ENCODE data around the gene PID1.

The PID1 gene

GRCh38 chr2:229261076-229261475 lies 10.0 kb downstream of the PID1 start:
- H3K9ac ChIP-seq (ENCODE audit: low read length): no peak overlapping the region
- WGBS (ENCODE audit: extremely low coverage, insufficient coverage, low lambda C conversion rate): no CpG with 5 or more reads among the region's 3 CpGs
- no peak overlapping the region for H3K4me2 ChIP-seq (ENCODE audit: low read length)
- H4K8ac ChIP-seq (ENCODE audit: low read depth, low read length): no peak overlapping the region
- no peaks in the 10 kb centered on the region for H3K4me1 ChIP-seq (ENCODE audit: control insufficient read depth, low read depth, low read length)
- H3K27me3 ChIP-seq (ENCODE audit: insufficient read depth, low read length, poor library complexity): no peaks in the 10 kb centered on the region
- no peak overlapping the region for H2BK5ac ChIP-seq (ENCODE audit: low read length)
- no peak for DNase-seq
- H2AK5ac ChIP-seq (ENCODE audit: low read length): no peak overlapping the region
- no peak overlapping the region for H3K23ac ChIP-seq (ENCODE audit: low read length)
- no peaks in the 10 kb centered on the region for H3K36me3 ChIP-seq (ENCODE audit: control insufficient read depth, insufficient read depth, low read length)
- no peak overlapping the region for H2BK15ac ChIP-seq (replicated peaks; ENCODE audit: low read depth)
- no peaks in the 10 kb centered on the region for H3K79me2 ChIP-seq (ENCODE audit: control insufficient read depth, insufficient read depth, low read length)
- no peak overlapping the region for H3K18ac ChIP-seq (ENCODE audit: low read length)
- H4K5ac ChIP-seq (ENCODE audit: low read length): no peak overlapping the region
- H3K4ac ChIP-seq (ENCODE audit: low read depth, low read length): no peak overlapping the region
- H3K79me1 ChIP-seq (ENCODE audit: low read length): no peaks in the 10 kb centered on the region
- H3K56ac ChIP-seq (ENCODE audit: low read length): no peak overlapping the region
- no peak overlapping the region for H2BK120ac ChIP-seq (ENCODE audit: low read depth, low read length)
- H3K27ac ChIP-seq (ENCODE audit: low read depth, low read length): no peak overlapping the region
- no peak overlapping the region for H3K4me3 ChIP-seq (ENCODE audit: low read length)

- no peak overlapping the region for H3K4me2 ChIP-seq (ENCODE audit: low read length)
- H3K23ac ChIP-seq (ENCODE audit: low read length): no peak overlapping the region
- H3K36me3 ChIP-seq (ENCODE audit: control insufficient read depth, insufficient read depth, low read length): no peaks in the 10 kb centered on the region
- H3K4me1 ChIP-seq (ENCODE audit: control insufficient read depth, low read depth, low read length): no peaks in the 10 kb centered on the region
- no peak overlapping the region for H3K4ac ChIP-seq (ENCODE audit: low read depth, low read length)
- H4K5ac ChIP-seq (ENCODE audit: low read length): no peak overlapping the region
- no peak for DNase-seq
- no peaks in the 10 kb centered on the region for H3K27me3 ChIP-seq (ENCODE audit: insufficient read depth, low read length, poor library complexity)
- H3K79me1 ChIP-seq (ENCODE audit: low read length): no peaks in the 10 kb centered on the region
- no CpG with 5 or more reads among the region's 2 CpGs for WGBS (ENCODE audit: extremely low coverage, insufficient coverage, low lambda C conversion rate)
- H4K8ac ChIP-seq (ENCODE audit: low read depth, low read length): no peak overlapping the region
- no peak overlapping the region for H3K27ac ChIP-seq (ENCODE audit: low read depth, low read length)
- H3K56ac ChIP-seq (ENCODE audit: low read length): no peak overlapping the region
- no peak overlapping the region for H2BK120ac ChIP-seq (ENCODE audit: low read depth, low read length)
- H2BK15ac ChIP-seq (replicated peaks; ENCODE audit: low read depth): no peak overlapping the region
- H3K9ac ChIP-seq (ENCODE audit: low read length): no peak overlapping the region
- H2BK5ac ChIP-seq (ENCODE audit: low read length): no peak overlapping the region
- no peaks in the 10 kb centered on the region for H3K79me2 ChIP-seq (ENCODE audit: control insufficient read depth, insufficient read depth, low read length)
- H2AK5ac ChIP-seq (ENCODE audit: low read length): no peak overlapping the region
- no peak overlapping the region for H3K18ac ChIP-seq (ENCODE audit: low read length)
- H3K4me3 ChIP-seq (ENCODE audit: low read length): no peak overlapping the region
These were observed 13.1 kb downstream of the PID1 start for GRCh38 chr2:229257985-229258384.

GRCh38 chr2:229256376-229256775 lies 14.7 kb downstream of the PID1 start:
- no peak overlapping the region for H3K18ac ChIP-seq (ENCODE audit: low read length)
- no peaks in the 10 kb centered on the region for H3K79me2 ChIP-seq (ENCODE audit: control insufficient read depth, insufficient read depth, low read length)
- H3K23ac ChIP-seq (ENCODE audit: low read length): no peak overlapping the region
- no peak overlapping the region for H3K9ac ChIP-seq (ENCODE audit: low read length)
- no peaks in the 10 kb centered on the region for H3K36me3 ChIP-seq (ENCODE audit: control insufficient read depth, insufficient read depth, low read length)
- H3K4me3 ChIP-seq (ENCODE audit: low read length): no peak overlapping the region
- H4K5ac ChIP-seq (ENCODE audit: low read length): no peak overlapping the region
- H2AK5ac ChIP-seq (ENCODE audit: low read length): no peak overlapping the region
- H2BK15ac ChIP-seq (replicated peaks; ENCODE audit: low read depth): no peak overlapping the region
- no peaks in the 10 kb centered on the region for H3K4me1 ChIP-seq (ENCODE audit: control insufficient read depth, low read depth, low read length)
- H3K27ac ChIP-seq (ENCODE audit: low read depth, low read length): no peak overlapping the region
- no peak overlapping the region for H2BK5ac ChIP-seq (ENCODE audit: low read length)
- no peak overlapping the region for H3K4me2 ChIP-seq (ENCODE audit: low read length)
- no peak overlapping the region for H3K4ac ChIP-seq (ENCODE audit: low read depth, low read length)
- no peak overlapping the region for H2BK120ac ChIP-seq (ENCODE audit: low read depth, low read length)
- H3K56ac ChIP-seq (ENCODE audit: low read length): no peak overlapping the region
- H3K79me1 ChIP-seq (ENCODE audit: low read length): no peaks in the 10 kb centered on the region
- no peak overlapping the region for H4K8ac ChIP-seq (ENCODE audit: low read depth, low read length)
- no peaks in the 10 kb centered on the region for H3K27me3 ChIP-seq (ENCODE audit: insufficient read depth, low read length, poor library complexity)
- no peak for DNase-seq

- no peak overlapping the region for H2BK15ac ChIP-seq (replicated peaks; ENCODE audit: low read depth)
- no peaks in the 10 kb centered on the region for H3K36me3 ChIP-seq (ENCODE audit: control insufficient read depth, insufficient read depth, low read length)
- no peaks in the 10 kb centered on the region for H3K4me1 ChIP-seq (ENCODE audit: control insufficient read depth, low read depth, low read length)
- H3K79me1 ChIP-seq (ENCODE audit: low read length): no peaks in the 10 kb centered on the region
- H4K8ac ChIP-seq (ENCODE audit: low read depth, low read length): no peak overlapping the region
- H2BK120ac ChIP-seq (ENCODE audit: low read depth, low read length): no peak overlapping the region
- H3K9ac ChIP-seq (ENCODE audit: low read length): no peak overlapping the region
- no peak overlapping the region for H3K23ac ChIP-seq (ENCODE audit: low read length)
- no peak overlapping the region for H3K18ac ChIP-seq (ENCODE audit: low read length)
- H3K79me2 ChIP-seq (ENCODE audit: control insufficient read depth, insufficient read depth, low read length): no peaks in the 10 kb centered on the region
- no peak overlapping the region for H2AK5ac ChIP-seq (ENCODE audit: low read length)
- no peak overlapping the region for H4K5ac ChIP-seq (ENCODE audit: low read length)
- no peak for DNase-seq
- H3K56ac ChIP-seq (ENCODE audit: low read length): no peak overlapping the region
- no peak overlapping the region for H3K4me2 ChIP-seq (ENCODE audit: low read length)
- H2BK5ac ChIP-seq (ENCODE audit: low read length): no peak overlapping the region
- H3K4ac ChIP-seq (ENCODE audit: low read depth, low read length): no peak overlapping the region
- no peak overlapping the region for H3K27ac ChIP-seq (ENCODE audit: low read depth, low read length)
- no peaks in the 10 kb centered on the region for H3K27me3 ChIP-seq (ENCODE audit: insufficient read depth, low read length, poor library complexity)
- WGBS (ENCODE audit: extremely low coverage, insufficient coverage, low lambda C conversion rate): no CpG with 5 or more reads among the region's 4 CpGs
- H3K4me3 ChIP-seq (ENCODE audit: low read length): no peak overlapping the region
These were observed 16.9 kb downstream of the PID1 start for GRCh38 chr2:229254206-229254605.

GRCh38 chr2:229252996-229253395 lies 18.1 kb downstream of the PID1 start:
- Histone ChIP-seq H3K18ac (ENCODE audit: low read length) (no peak overlapping the region), H3K4me2 (ENCODE audit: low read length) (no peak overlapping the region), H2AK5ac (ENCODE audit: low read length) (no peak overlapping the region), H3K27me3 (ENCODE audit: insufficient read depth, low read length, poor library complexity) (no peaks in the 10 kb centered on the region), H3K9ac (ENCODE audit: low read length) (no peak overlapping the region), H3K79me2 (ENCODE audit: control insufficient read depth, insufficient read depth, low read length) (no peaks in the 10 kb centered on the region), H2BK5ac (ENCODE audit: low read length) (no peak overlapping the region), H3K23ac (ENCODE audit: low read length) (no peak overlapping the region), H3K4ac (ENCODE audit: low read depth, low read length) (no peak overlapping the region), H3K36me3 (ENCODE audit: control insufficient read depth, insufficient read depth, low read length) (no peaks in the 10 kb centered on the region), H2BK15ac (replicated peaks; ENCODE audit: low read depth) (no peak overlapping the region), H3K56ac (ENCODE audit: low read length) (no peak overlapping the region), H3K4me3 (ENCODE audit: low read length) (no peak overlapping the region), H2BK120ac (ENCODE audit: low read depth, low read length) (no peak overlapping the region), H3K79me1 (ENCODE audit: low read length) (no peaks in the 10 kb centered on the region), H3K27ac (ENCODE audit: low read depth, low read length) (no peak overlapping the region), H4K5ac (ENCODE audit: low read length) (no peak overlapping the region), H3K4me1 (ENCODE audit: control insufficient read depth, low read depth, low read length) (no peaks in the 10 kb centered on the region), H4K8ac (ENCODE audit: low read depth, low read length) (peak overlapping the region; percentile 76)
- DNase-seq: no peak

GRCh38 chr2:229252280-229252679 lies 18.8 kb downstream of the PID1 start:
- Histone ChIP-seq H3K27me3 (ENCODE audit: insufficient read depth, low read length, poor library complexity) (no peaks in the 10 kb centered on the region), H3K79me1 (ENCODE audit: low read length) (no peaks in the 10 kb centered on the region), H2BK5ac (ENCODE audit: low read length) (no peak overlapping the region), H3K9ac (ENCODE audit: low read length) (no peak overlapping the region), H4K8ac (ENCODE audit: low read depth, low read length) (no peak overlapping the region), H3K27ac (ENCODE audit: low read depth, low read length) (no peak overlapping the region), H3K18ac (ENCODE audit: low read length) (no peak overlapping the region), H2BK15ac (replicated peaks; ENCODE audit: low read depth) (no peak overlapping the region), H3K23ac (ENCODE audit: low read length) (no peak overlapping the region), H2BK120ac (ENCODE audit: low read depth, low read length) (no peak overlapping the region), H3K56ac (ENCODE audit: low read length) (no peak overlapping the region), H4K5ac (ENCODE audit: low read length) (no peak overlapping the region), H3K4me1 (ENCODE audit: control insufficient read depth, low read depth, low read length) (no peaks in the 10 kb centered on the region), H3K4ac (ENCODE audit: low read depth, low read length) (no peak overlapping the region), H3K79me2 (ENCODE audit: control insufficient read depth, insufficient read depth, low read length) (no peaks in the 10 kb centered on the region), H2AK5ac (ENCODE audit: low read length) (no peak overlapping the region), H3K4me2 (ENCODE audit: low read length) (no peak overlapping the region), H3K36me3 (ENCODE audit: control insufficient read depth, insufficient read depth, low read length) (no peaks in the 10 kb centered on the region), H3K4me3 (ENCODE audit: low read length) (no peak overlapping the region)
- DNase-seq: no peak
- whole genome bisulfite sequencing (ENCODE audit: extremely low coverage, insufficient coverage, low lambda C conversion rate): no CpG with 5 or more reads among the region's 1 CpG
